HG03196 (cell line): Measurements from ENCODE around the gene CRHR1.

ENCODE experiments used
- ATAC-seq: cut with Tn5 transposase; IDR thresholded peaks from one replicate; pipeline ENCODE4 v1.9.1; 2021; ENCODE audit not compliant: unreplicated experiment

The CRHR1 gene

GRCh38 chr17:45787044-45787443 is 2.9 kb downstream of the CRHR1 start:
- no peak for ATAC-seq

- no peak for ATAC-seq
Measured at GRCh38 chr17:45787656-45788055, 3.5 kb downstream of the CRHR1 start.

GRCh38 chr17:45788057-45788456 is 3.9 kb downstream of the CRHR1 start:
- no peak for ATAC-seq

GRCh38 chr17:45789874-45790273 is 5.8 kb downstream of the CRHR1 start:
- ATAC-seq = no peak

GRCh38 chr17:45790296-45790922 is 6.3 kb downstream of the CRHR1 start:
- no peak for ATAC-seq

- no peak for ATAC-seq
Measured at GRCh38 chr17:45791041-45791582, 7.0 kb downstream of the CRHR1 start.

- no peak for ATAC-seq
Measured at GRCh38 chr17:45791935-45792334, 7.8 kb downstream of the CRHR1 start.

- ATAC-seq = no peak
Measured at GRCh38 chr17:45792437-45792836, 8.3 kb downstream of the CRHR1 start.

GRCh38 chr17:45792995-45793755 is 9.1 kb downstream of the CRHR1 start:
- ATAC-seq = no peak

GRCh38 chr17:45793999-45794540 is 9.9 kb downstream of the CRHR1 start:
- no peak for ATAC-seq

- ATAC-seq = no peak
Measured at GRCh38 chr17:45794840-45795239, 10.7 kb downstream of the CRHR1 start.

- ATAC-seq = no peak
Measured at GRCh38 chr17:45800816-45801215, 16.7 kb downstream of the CRHR1 start.

GRCh38 chr17:45801421-45801820 is 17.3 kb downstream of the CRHR1 start:
- ATAC-seq = no peak

GRCh38 chr17:45808845-45809244 is 24.7 kb downstream of the CRHR1 start:
- ATAC-seq = no peak

- no peak for ATAC-seq
Measured at GRCh38 chr17:45809499-45809898, 25.4 kb downstream of the CRHR1 start.

- no peak for ATAC-seq
Measured at GRCh38 chr17:45812102-45812501, 28.0 kb downstream of the CRHR1 start.

GRCh38 chr17:45813048-45813725 is 29.1 kb downstream of the CRHR1 start:
- no peak for ATAC-seq

GRCh38 chr17:45814622-45815606 is 30.8 kb downstream of the CRHR1 start:
- ATAC-seq = no peak

GRCh38 chr17:45815752-45816151 is 31.6 kb downstream of the CRHR1 start:
- ATAC-seq = no peak

GRCh38 chr17:45818041-45818440 is 33.9 kb downstream of the CRHR1 start:
- ATAC-seq = no peak
